ENCODE measurements around the gene RUSC1.

Gene RUSC1

GRCh38 chr1:155342842-155343241 lies 22.1 kb downstream of the RUSC1 start:
- no peaks in the 10 kb centered on the region for H3K79me2 ChIP-seq (ENCODE audit: insufficient read depth, low read length)
- H3K4me2 ChIP-seq (ENCODE audit: insufficient read depth, low read length) = no peak overlapping the region
- ATAC-seq (ENCODE audit: insufficient read depth, low read depth) (no peak), DNase-seq (no peak)
- H2AFZ ChIP-seq (ENCODE audit: low read depth, low read length) = no peak overlapping the region
- H3K36me3 ChIP-seq (ENCODE audit: insufficient read depth, low read length) = peaks cover 84% of the 10 kb centered on the region
- no peak overlapping the region for H3K4me3 ChIP-seq (ENCODE audit: low read depth in 1 of 2, low read length in 2 of 2)
- no peak overlapping the region for H3K27ac ChIP-seq (ENCODE audit: low read length)
- H3K9me3 ChIP-seq (ENCODE audit: insufficient read depth, low read length, severe bottlenecking) = no peaks in the 10 kb centered on the region
- H4K20me1 ChIP-seq (ENCODE audit: insufficient read depth, low read length) = no peaks in the 10 kb centered on the region
- H3K27me3 ChIP-seq (ENCODE audit: insufficient read depth, low read length, poor library complexity) = no peaks in the 10 kb centered on the region
- no peak for TF ChIP-seq CTCF (IDR thresholded peaks at IDR 0.05; ENCODE audit: borderline replicate concordance, extremely low read depth, low read length, poor library complexity, severe bottlenecking)
- no peak for TF ChIP-seq EZH2 (IDR thresholded peaks at IDR 0.05; ENCODE audit: borderline replicate concordance, low read depth, low read length, severe bottlenecking)
- H3K4me1 ChIP-seq (ENCODE audit: insufficient read depth, low read length) = no peaks in the 10 kb centered on the region
- no peak overlapping the region for H3K9ac ChIP-seq (ENCODE audit: low read depth, low read length)

DNA sequence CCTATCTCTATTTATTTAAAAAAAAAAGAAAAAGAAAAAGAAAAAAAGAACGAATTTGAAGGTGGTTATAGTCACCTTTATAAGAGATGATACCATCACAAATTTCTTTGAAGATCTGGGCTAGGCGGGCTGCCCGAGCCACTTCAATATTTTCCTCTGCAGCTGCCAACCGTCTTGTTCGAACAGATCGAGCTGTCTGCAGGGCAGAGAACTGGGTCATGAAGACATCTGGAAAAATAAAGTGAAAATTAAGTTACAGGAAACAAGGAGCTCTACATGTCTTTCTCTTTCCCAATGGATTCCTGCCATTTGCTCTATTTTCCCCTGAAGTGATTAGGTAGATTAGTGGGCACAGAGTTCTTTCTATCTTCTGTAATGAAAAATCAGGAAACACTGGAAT lies 31.9 kb downstream of the RUSC1 start:
- no peak for DNase-seq
- Histone ChIP-seq H3K4me2 (ENCODE audit: insufficient read depth, low read length) (no peak overlapping the region), H2AFZ (ENCODE audit: low read depth, low read length) (no peak overlapping the region), H3K27me3 (ENCODE audit: insufficient read depth, low read length, poor library complexity) (no peaks in the 10 kb centered on the region), H3K9me3 (ENCODE audit: insufficient read depth, low read length, severe bottlenecking) (no peaks in the 10 kb centered on the region), H3K4me1 (ENCODE audit: insufficient read depth, low read length) (no peaks in the 10 kb centered on the region), H3K27ac (ENCODE audit: low read length) (no peak overlapping the region), H3K79me2 (ENCODE audit: insufficient read depth, low read length) (no peaks in the 10 kb centered on the region), H4K20me1 (ENCODE audit: insufficient read depth, low read length) (no peaks in the 10 kb centered on the region), H3K4me3 (ENCODE audit: low read depth in 1 of 2, low read length in 2 of 2) (no peak overlapping the region), H3K36me3 (ENCODE audit: insufficient read depth, low read length) (peaks cover 83% of the 10 kb centered on the region), H3K9ac (ENCODE audit: low read depth, low read length) (no peak overlapping the region)
- no peak for ATAC-seq (ENCODE audit: insufficient read depth, low read depth)
- TF ChIP-seq EZH2 (IDR thresholded peaks at IDR 0.05; ENCODE audit: borderline replicate concordance, low read depth, low read length, severe bottlenecking) = no peak
- no peak for TF ChIP-seq CTCF (IDR thresholded peaks at IDR 0.05; ENCODE audit: borderline replicate concordance, extremely low read depth, low read length, poor library complexity, severe bottlenecking)

- Histone ChIP-seq H3K4me3 (ENCODE audit: low read depth in 1 of 2, low read length in 2 of 2) (no peak overlapping the region), H3K36me3 (ENCODE audit: insufficient read depth, low read length) (peaks cover 66% of the 10 kb centered on the region), H2AFZ (ENCODE audit: low read depth, low read length) (no peak overlapping the region), H3K4me2 (ENCODE audit: insufficient read depth, low read length) (no peak overlapping the region), H3K79me2 (ENCODE audit: insufficient read depth, low read length) (no peaks in the 10 kb centered on the region), H4K20me1 (ENCODE audit: insufficient read depth, low read length) (no peaks in the 10 kb centered on the region), H3K9me3 (ENCODE audit: insufficient read depth, low read length, severe bottlenecking) (no peaks in the 10 kb centered on the region), H3K27me3 (ENCODE audit: insufficient read depth, low read length, poor library complexity) (no peaks in the 10 kb centered on the region), H3K27ac (ENCODE audit: low read length) (no peak overlapping the region), H3K4me1 (ENCODE audit: insufficient read depth, low read length) (no peaks in the 10 kb centered on the region), H3K9ac (ENCODE audit: low read depth, low read length) (no peak overlapping the region)
- ATAC-seq (ENCODE audit: insufficient read depth, low read depth) = no peak
- DNase-seq = no peak
- TF ChIP-seq CTCF (IDR thresholded peaks at IDR 0.05; ENCODE audit: borderline replicate concordance, extremely low read depth, low read length, poor library complexity, severe bottlenecking) (no peak), EZH2 (IDR thresholded peaks at IDR 0.05; ENCODE audit: borderline replicate concordance, low read depth, low read length, severe bottlenecking) (no peak)
Observed at GRCh38 chr1:155360051-155360450, 39.4 kb downstream of the RUSC1 start.

- Histone ChIP-seq H3K4me1 (ENCODE audit: insufficient read depth, low read length) (no peaks in the 10 kb centered on the region), H3K9me3 (ENCODE audit: insufficient read depth, low read length, severe bottlenecking) (no peaks in the 10 kb centered on the region), H3K27me3 (ENCODE audit: insufficient read depth, low read length, poor library complexity) (no peaks in the 10 kb centered on the region), H3K9ac (ENCODE audit: low read depth, low read length) (no peak overlapping the region), H3K36me3 (ENCODE audit: insufficient read depth, low read length) (peaks cover 50% of the 10 kb centered on the region), H4K20me1 (ENCODE audit: insufficient read depth, low read length) (no peaks in the 10 kb centered on the region), H3K4me3 (ENCODE audit: low read depth in 1 of 2, low read length in 2 of 2) (no peak overlapping the region), H3K4me2 (ENCODE audit: insufficient read depth, low read length) (no peak overlapping the region), H2AFZ (ENCODE audit: low read depth, low read length) (no peak overlapping the region), H3K27ac (ENCODE audit: low read length) (no peak overlapping the region), H3K79me2 (ENCODE audit: insufficient read depth, low read length) (no peaks in the 10 kb centered on the region)
- ATAC-seq (ENCODE audit: insufficient read depth, low read depth) (no peak), DNase-seq (no peak)
- TF ChIP-seq EZH2 (IDR thresholded peaks at IDR 0.05; ENCODE audit: borderline replicate concordance, low read depth, low read length, severe bottlenecking) = no peak
Observed at GRCh38 chr1:155379180-155379579, 58.5 kb downstream of the RUSC1 start.

All from DND-41 (cell line).